Muscle layer of duodenum (tissue), 2 donors: Measurements from ENCODE around the gene HDAC7.

Experiments
- H3K27ac ChIP-seq: one replicate; pipeline ENCODE4 v1.7.0; 2013; ENCODE audit warnings: mild to moderate bottlenecking, low read length
- H3K27me3 ChIP-seq: one replicate; pipeline ENCODE4 v1.7.0; 2013; ENCODE audit warnings: low read depth, mild to moderate bottlenecking, control low read depth, low read length
- H3K36me3 ChIP-seq, 2 donors: one replicate each; pipeline ENCODE4 v1.7.0; 2013; ENCODE audit warnings: low read length in 2 of 2, control low read depth in 1 of 2, mild to moderate bottlenecking in 1 of 2; ENCODE audit not compliant: insufficient read depth in 2 of 2, control insufficient read depth in 1 of 2
- H3K4me1 ChIP-seq, 2 donors: one replicate each; pipeline ENCODE4 v1.7.0; 2013; ENCODE audit warnings: low read length in 2 of 2, mild to moderate bottlenecking in 2 of 2, control low read depth in 1 of 2, moderate library complexity in 1 of 2; ENCODE audit not compliant: insufficient read depth in 2 of 2, control insufficient read depth in 1 of 2
- H3K4me3 ChIP-seq, 2 donors: one replicate each; pipeline ENCODE4 v1.7.0; 2013; ENCODE audit warnings: low read length in 2 of 2, low read depth in 1 of 2, mild to moderate bottlenecking in 1 of 2
- H3K9me3 ChIP-seq, 2 donors: one replicate each; pipeline ENCODE4 v1.7.0; 2013; ENCODE audit warnings: low read length in 2 of 2, control low read depth in 1 of 2, mild to moderate bottlenecking in 1 of 2; ENCODE audit not compliant: control insufficient read depth in 1 of 2
- donor health status: healthy.

Gene HDAC7

GRCh38 chr12:47736877-47737676, 82.6 kb downstream of the HDAC7 start:
- Histone ChIP-seq H3K4me3 (peak overlapping the region in 1 of 2 donors; percentile 2), H3K36me3 (no peaks in the 10 kb centered on the region), H3K27ac (peak overlapping the region; percentile 36), H3K9me3 (no peaks in the 10 kb centered on the region), H3K4me1 (peaks cover 16 to 54% of the 10 kb centered on the region in 2 donors), H3K27me3 (no peaks in the 10 kb centered on the region)

GRCh38 chr12:47736216-47736615, 83.5 kb downstream of the HDAC7 start:
- H3K4me1 ChIP-seq = peaks cover 16 to 46% of the 10 kb centered on the region in 2 donors
- no peaks in the 10 kb centered on the region for H3K27me3 ChIP-seq
- H3K36me3 ChIP-seq = no peaks in the 10 kb centered on the region
- no peaks in the 10 kb centered on the region for H3K9me3 ChIP-seq
- H3K27ac ChIP-seq = peak overlapping the region; percentile 36
- no peak overlapping the region for H3K4me3 ChIP-seq

DNA sequence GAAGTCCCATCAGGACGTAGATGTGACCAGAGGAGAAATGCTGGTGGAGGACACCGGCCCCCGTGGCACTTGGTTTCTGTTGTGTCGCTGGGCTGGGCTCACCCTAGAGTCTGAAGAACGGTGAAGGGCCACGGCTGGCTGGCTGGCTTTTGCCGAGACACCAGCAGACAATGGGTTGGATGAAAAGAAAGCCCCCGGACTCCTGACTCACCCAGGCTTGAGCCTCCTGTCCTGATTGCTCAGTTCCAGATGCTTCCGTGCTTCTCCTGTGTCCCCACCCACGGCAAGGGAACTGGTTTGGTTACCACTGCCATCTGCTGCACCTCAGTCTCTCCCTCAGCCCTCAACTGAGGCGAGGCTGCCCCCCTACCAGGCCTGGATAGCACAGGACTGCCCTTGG, 84.1 kb downstream of the HDAC7 start:
- Histone ChIP-seq H3K36me3 (no peaks in the 10 kb centered on the region), H3K27me3 (no peaks in the 10 kb centered on the region), H3K4me3 (no peak overlapping the region), H3K9me3 (no peaks in the 10 kb centered on the region), H3K4me1 (peaks cover 16 to 41% of the 10 kb centered on the region in 2 donors), H3K27ac (peak overlapping the region; percentile 36)

DNA sequence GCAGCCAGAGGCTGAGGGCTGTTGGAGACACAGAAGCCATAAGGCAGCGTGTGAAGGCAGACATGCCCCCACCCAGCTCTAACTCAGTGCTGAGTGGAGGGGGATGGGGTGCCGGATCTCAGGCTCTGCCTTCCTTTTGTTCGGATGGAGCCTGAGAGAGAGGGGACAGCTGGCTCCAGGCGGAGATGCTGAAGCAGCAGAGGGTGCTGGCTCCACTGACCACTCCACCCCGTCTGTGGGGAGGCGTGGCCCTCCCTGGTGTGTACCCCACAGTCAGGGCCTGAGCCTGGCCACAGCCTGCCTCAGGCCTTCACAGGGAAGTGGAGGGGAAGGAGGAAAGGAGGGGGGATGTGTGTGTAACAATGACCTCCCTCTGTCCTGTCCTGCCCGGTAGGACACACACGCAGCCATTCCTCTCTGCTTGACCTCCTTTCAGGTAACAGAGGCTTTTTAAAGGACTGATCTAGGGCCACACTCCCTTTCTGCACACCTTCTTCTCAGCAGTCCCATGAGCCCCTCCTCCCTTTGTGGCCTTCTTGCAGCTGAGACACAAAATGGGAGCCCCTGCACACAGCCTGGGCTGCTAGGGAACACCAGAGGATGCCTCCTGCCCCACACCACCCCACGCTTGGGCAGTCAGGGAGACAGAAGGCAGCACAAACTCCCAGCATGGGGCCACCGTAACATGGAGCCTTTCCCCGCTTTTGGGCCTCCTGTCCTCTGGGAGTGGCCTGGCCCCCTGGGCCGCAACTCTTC, 84.8 kb downstream of the HDAC7 start:
- no peaks in the 10 kb centered on the region for H3K27me3 ChIP-seq
- H3K27ac ChIP-seq = no peak overlapping the region
- H3K9me3 ChIP-seq = no peaks in the 10 kb centered on the region
- peaks cover 16 to 37% of the 10 kb centered on the region in 2 donors for H3K4me1 ChIP-seq
- H3K36me3 ChIP-seq = no peaks in the 10 kb centered on the region
- no peak overlapping the region for H3K4me3 ChIP-seq

- Histone ChIP-seq H3K36me3 (no peaks in the 10 kb centered on the region), H3K4me1 (peaks cover 16 to 32% of the 10 kb centered on the region in 2 donors), H3K27ac (no peak overlapping the region)
Observed at GRCh38 chr12:47733142-47733541, 86.6 kb downstream of the HDAC7 start.

More at GRCh38 chr12:47733142-47733541, 86.6 kb downstream of the HDAC7 start:
- Histone ChIP-seq H3K9me3 (no peaks in the 10 kb centered on the region), H3K27me3 (no peaks in the 10 kb centered on the region), H3K4me3 (no peak overlapping the region)
